SK-N-SH (cell line): ENCODE measurements around the gene PFKFB3. TPM values are rescaled to one million over a fixed set of nuclear protein-coding genes. Genes with fewer than 3 reads are reported as not detected.

Source experiments
- CTCF ChIA-PET: fragments of 300-600, 350-600 bp; formaldehyde crosslinking; extraction: SDS; loops from one replicate; lab custom pipeline; 2021; lab: Yijun Ruan, JAX
- POLR2A ChIA-PET: fragments of 350-600 bp; sonication (Branson Sonifier 250); formaldehyde crosslinking; extraction: SDS; loops from one replicate; lab custom pipeline; 2020; ENCODE audit warnings: antibody characterized with exemption, inconsistent platforms; lab: Yijun Ruan, JAX
- DNase-seq: peaks from one replicate; pipeline ENCODE4 v3.0.0; 2012
- H2AFZ ChIP-seq: fragments of 200-600 bp; sonication (generic); 2 replicates; pipeline ENCODE4 v1.8.1; 2016; ENCODE audit warnings: antibody characterized with exemption, mild to moderate bottlenecking, low read depth
- H3F3A ChIP-seq: fragments of 200-600 bp; sonication (generic); replicated peaks from 2 replicates; pipeline ENCODE3; 2016; ENCODE audit warnings: antibody characterized with exemption, mild to moderate bottlenecking; ENCODE audit not compliant: insufficient read depth
- H3K27ac ChIP-seq, 2 experiments: fragments of 200-500 bp in 1 of 2; fragments of 200-600 bp in 1 of 2; sonication (Bioruptor generic) in 1 of 2; sonication (generic), shearing (Covaris generic) in 1 of 2; 2 replicates each; pipeline versions ENCODE4 v1.5.1 to v1.6.1; 2014 to 2016; ENCODE audit warnings: low read depth in 2 of 2, inconsistent platforms in 1 of 2, low read length in 1 of 2, mild to moderate bottlenecking in 1 of 2, mixed read lengths in 1 of 2
- H3K27me3 ChIP-seq: fragments of 200-600 bp; sonication (generic), shearing (Covaris generic); 2 replicates; pipeline ENCODE4 v1.6.1; 2016; ENCODE audit warnings: mixed run types; ENCODE audit not compliant: insufficient read depth
- H3K36me3 ChIP-seq, 2 experiments: fragments of 200-500 bp in 1 of 2; fragments of 200-600 bp in 1 of 2; sonication (Bioruptor generic) in 1 of 2; sonication (generic) in 1 of 2; replicated peaks in 1 of 2; 2 replicates each; pipeline versions ENCODE3 to v1.5.1; 2014 to 2016; ENCODE audit warnings: low read length in 1 of 2, mild to moderate bottlenecking in 1 of 2; ENCODE audit not compliant: insufficient read depth in 2 of 2, control insufficient read depth in 1 of 2
- H3K4me1 ChIP-seq, 2 experiments: fragments of 200-500 bp in 1 of 2; fragments of 200-600 bp in 1 of 2; sonication (Bioruptor generic) in 1 of 2; sonication (generic), shearing (Covaris generic) in 1 of 2; 2 replicates each; pipeline versions ENCODE4 v1.5.1 to v1.6.1; 2014 to 2016; ENCODE audit warnings: low read depth in 1 of 2, low read length in 1 of 2, mixed run types in 1 of 2; ENCODE audit not compliant: insufficient read depth in 2 of 2, control insufficient read depth in 1 of 2
- H3K4me2 ChIP-seq: fragments of 200-600 bp; sonication (generic), shearing (Covaris generic); 2 replicates; pipeline ENCODE4 v1.6.1; 2017; ENCODE audit warnings: mixed run types
- H3K4me3 ChIP-seq, 2 experiments: fragments of 200-500 bp in 1 of 2; fragments of 200-600 bp in 1 of 2; sonication (Bioruptor generic) in 1 of 2; sonication (generic), shearing (Covaris generic) in 1 of 2; 2 replicates each; pipeline versions ENCODE4 v1.5.1 to v1.8.1; 2014 to 2016; ENCODE audit warnings: low read depth in 2 of 2, inconsistent platforms in 1 of 2, low read length in 1 of 2, mild to moderate bottlenecking in 1 of 2, mixed read lengths in 1 of 2, moderate library complexity in 1 of 2
- H3K79me2 ChIP-seq: fragments of 200-600 bp; sonication (generic); 2 replicates; pipeline ENCODE4 v1.8.1; 2017; ENCODE audit warnings: mild to moderate bottlenecking; ENCODE audit not compliant: insufficient read depth
- H3K9ac ChIP-seq: fragments of 200-600 bp; sonication (generic); 2 replicates; pipeline ENCODE4 v1.6.1; 2017; ENCODE audit warnings: mixed run types
- H3K9me2 ChIP-seq: fragments of 200-600 bp; sonication (generic); 2 replicates; pipeline ENCODE4 v1.6.1; 2017; ENCODE audit warnings: mixed run types
- H3K9me3 ChIP-seq: fragments of 200-600 bp; sonication (generic); 2 replicates; pipeline ENCODE4 v1.6.1; 2017; ENCODE audit warnings: mixed run types, mild to moderate bottlenecking, moderate library complexity
- H4K20me1 ChIP-seq: fragments of 200-600 bp; sonication (generic); 2 replicates; pipeline ENCODE4 v1.6.1; 2017; ENCODE audit warnings: mild to moderate bottlenecking, mixed run types; ENCODE audit not compliant: insufficient read depth
- CHD2 ChIP-seq: fragments of 150-350 bp; IDR thresholded peaks from 2 replicates; pipeline ENCODE4 v1.6.1; 2018; ENCODE audit warnings: low read length; ENCODE audit not compliant: partially characterized antibody
- CTCF ChIP-seq: fragments of 200-600 bp; sonication (generic); IDR thresholded peaks from 2 replicates; pipeline ENCODE4 v1.6.1; 2017; ENCODE audit warnings: antibody characterized with exemption, mild to moderate bottlenecking, moderate library complexity
- ELF1 ChIP-seq: IDR thresholded peaks from 2 replicates; pipeline ENCODE4 v1.4.0; 2012
- FOSL2 ChIP-seq: IDR thresholded peaks from 2 replicates; pipeline ENCODE4 v1.4.0; 2012; ENCODE audit warnings: low read depth, mild to moderate bottlenecking, moderate library complexity, borderline replicate concordance
- FOXJ3 ChIP-seq: sonication (generic); formaldehyde crosslinking; IDR thresholded peaks from 2 replicates; pipeline ENCODE4 v1.5.1; 2020; ENCODE audit warnings: mild to moderate bottlenecking, missing genetic modification reagents
- MAX ChIP-seq: IDR thresholded peaks from 2 replicates; pipeline ENCODE4 v1.4.0; 2012; ENCODE audit warnings: low read depth
- MEF2A ChIP-seq: IDR thresholded peaks from 2 replicates; pipeline ENCODE4 v1.4.0; 2012; ENCODE audit warnings: low read depth, borderline replicate concordance
- MXI1 ChIP-seq: IDR thresholded peaks from 2 replicates; pipeline ENCODE4 v1.6.1; 2012; ENCODE audit warnings: mild to moderate bottlenecking, low read depth, low read length, improper control_type of control experiment
- NFIC ChIP-seq: IDR thresholded peaks from 2 replicates; pipeline ENCODE4 v1.4.0; 2012; ENCODE audit warnings: borderline replicate concordance
- NRF1 ChIP-seq: IDR thresholded peaks from 2 replicates; pipeline ENCODE4 v1.6.1; 2012; ENCODE audit warnings: low read depth, mild to moderate bottlenecking, low read length
- POLR2AphosphoS5 ChIP-seq: IDR thresholded peaks from 2 replicates; pipeline ENCODE4 v1.6.1; 2012; ENCODE audit warnings: low read depth, low read length
- RCOR1 ChIP-seq: fragments of 150-350 bp; IDR thresholded peaks from 2 replicates; pipeline ENCODE4 v1.6.1; 2017; ENCODE audit warnings: antibody characterized with exemption, low read length
- RFX5 ChIP-seq: IDR thresholded peaks from 2 replicates; pipeline ENCODE4 v1.6.1; 2012; ENCODE audit warnings: mild to moderate bottlenecking, improper control_type of control experiment, low read length
- RXRA ChIP-seq: IDR thresholded peaks from 2 replicates; pipeline ENCODE4 v1.4.0; 2012; ENCODE audit warnings: low read depth, mild to moderate bottlenecking, borderline replicate concordance
- SIN3A ChIP-seq: IDR thresholded peaks from 2 replicates; pipeline ENCODE4 v1.6.1; 2012; ENCODE audit warnings: low read depth, mild to moderate bottlenecking, low read length, moderate library complexity, borderline replicate concordance
- SMC3 ChIP-seq: IDR thresholded peaks from 2 replicates; pipeline ENCODE4 v1.6.1; 2012; ENCODE audit warnings: low read depth, low read length, improper control_type of control experiment
- TAF1 ChIP-seq: IDR thresholded peaks from 2 replicates; pipeline ENCODE4 v1.6.1; 2012; ENCODE audit warnings: low read depth, mild to moderate bottlenecking, low read length, moderate library complexity, borderline replicate concordance
- TCF12 ChIP-seq: IDR thresholded peaks from 2 replicates; pipeline ENCODE4 v1.4.0; 2012
- TEAD4 ChIP-seq: IDR thresholded peaks from 2 replicates; pipeline ENCODE4 v1.4.0; 2012; ENCODE audit warnings: mild to moderate bottlenecking, borderline replicate concordance; ENCODE audit not compliant: insufficient read depth
- YY1 ChIP-seq: IDR thresholded peaks from 2 replicates; pipeline ENCODE4 v1.4.0; 2012; ENCODE audit warnings: low read depth, mild to moderate bottlenecking
- WGBS: methylation state at CpG from one replicate; pipeline ENCODE4 v1.1.6; 2017; ENCODE audit warnings: low lambda C conversion rate; 5-methylcytosine and 5-hydroxymethylcytosine counted together
- polyA plus RNA-seq, 3 experiments: library from polyadenylated mRNA; depleted of rRNA; stranded (reverse); fragments of >200 nt; gene quantifications; 2 replicates each; pipeline ENCODE4 v1.2.3, GENCODE V29; 2012
- TF ChIP-seq, protein P1 (sequence below): IDR thresholded peaks from 2 replicates; pipeline ENCODE4; 2012

The PFKFB3 gene
- polyA plus RNA-seq, 1 of the 3 experiments (the other 2 are of a cell fraction): 59.7 TPM

GRCh38 chr10:6161921-6162320 lies 40.8 kb upstream of the PFKFB3 start:
- H3K79me2 ChIP-seq: peaks cover 25% of the 10 kb centered on the region; the same call in 1 of the 2 replicates
- no peaks in the 10 kb centered on the region for H3K27me3 ChIP-seq
- H3F3A ChIP-seq: peaks cover 10% of the 10 kb centered on the region
- ChIA-PET POLR2A (no interaction called here), CTCF (interaction anchor here (1.0 to 2.5 kb wide), 3 partner anchors 10 to 240 kb away, joined by 3 to 10 read pairs (median 6); partner anchors contain the start of gene PFKFB3)
- no peak overlapping the region for H3K4me3 ChIP-seq
- DNase-seq: no peak
- H3K36me3 ChIP-seq: no peaks in the 10 kb centered on the region
- no peaks in the 10 kb centered on the region for H3K9me2 ChIP-seq
- WGBS: 48% methylated on average over 3 of the region's 3 CpGs
- H4K20me1 ChIP-seq: no peaks in the 10 kb centered on the region
- no peak overlapping the region for H3K9ac ChIP-seq
- no peak overlapping the region for H3K4me2 ChIP-seq
- no peaks in the 10 kb centered on the region for H3K9me3 ChIP-seq
- peaks cover 6 to 10% of the 10 kb centered on the region in 2 experiments; a peak in 2 of 4 replicates for H3K4me1 ChIP-seq
- no peak overlapping the region for H3K27ac ChIP-seq
- TF ChIP-seq MXI1 (no peak), TEAD4 (no peak), POLR2AphosphoS5 (no peak), RFX5 (no peak), TCF12 (no peak), SIN3A (no peak), RXRA (no peak), NFIC (no peak), YY1 (no peak), CTCF (no peak), RCOR1 (no peak), ELF1 (no peak), NRF1 (no peak), CHD2 (no peak)
- TF ChIP-seq, protein P1, sequence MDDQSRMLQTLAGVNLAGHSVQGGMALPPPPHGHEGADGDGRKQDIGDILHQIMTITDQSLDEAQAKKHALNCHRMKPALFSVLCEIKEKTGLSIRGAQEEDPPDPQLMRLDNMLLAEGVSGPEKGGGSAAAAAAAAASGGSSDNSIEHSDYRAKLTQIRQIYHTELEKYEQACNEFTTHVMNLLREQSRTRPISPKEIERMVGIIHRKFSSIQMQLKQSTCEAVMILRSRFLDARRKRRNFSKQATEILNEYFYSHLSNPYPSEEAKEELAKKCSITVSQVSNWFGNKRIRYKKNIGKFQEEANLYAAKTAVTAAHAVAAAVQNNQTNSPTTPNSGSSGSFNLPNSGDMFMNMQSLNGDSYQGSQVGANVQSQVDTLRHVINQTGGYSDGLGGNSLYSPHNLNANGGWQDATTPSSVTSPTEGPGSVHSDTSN: no peak
- no peak overlapping the region for H2AFZ ChIP-seq

DNA sequence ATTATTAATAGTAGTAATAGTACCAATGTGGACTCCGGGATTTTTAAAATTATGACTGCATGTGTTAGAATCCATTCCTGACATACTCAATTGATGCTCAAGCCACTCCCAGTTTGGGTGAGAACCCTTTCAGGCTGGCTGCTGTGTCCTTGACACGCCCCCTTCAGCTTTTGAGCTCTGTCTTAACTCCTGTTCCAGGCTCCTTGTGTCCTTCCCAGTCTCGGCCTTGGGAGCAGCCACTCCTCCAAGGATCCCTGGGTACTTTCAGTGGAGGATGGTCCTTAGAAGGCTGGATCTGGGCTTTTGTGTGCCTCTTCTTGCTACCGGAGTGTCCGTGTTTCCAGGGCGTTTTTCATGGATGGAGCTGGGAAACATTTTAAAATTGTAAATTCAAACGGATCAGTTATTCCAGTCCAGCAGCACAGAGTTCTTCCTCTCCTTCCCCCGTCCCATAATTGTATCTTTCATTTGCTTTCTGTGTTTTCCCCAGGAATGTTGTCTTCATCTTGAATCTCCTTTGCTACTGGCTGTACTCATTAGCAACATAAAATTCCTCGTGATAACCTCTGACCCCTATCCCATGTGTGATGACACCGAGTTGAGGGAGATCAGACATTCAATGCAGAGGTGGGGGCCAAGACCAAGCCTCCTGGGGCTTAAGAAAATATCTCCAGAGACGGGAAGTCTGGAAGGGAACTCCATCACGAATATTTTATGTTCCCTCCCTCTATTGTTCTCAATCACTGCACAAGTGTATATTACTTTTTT lies 40.0 kb upstream of the PFKFB3 start:
- H3K4me3 ChIP-seq: no peak overlapping the region
- H3K9ac ChIP-seq: no peak overlapping the region
- ChIA-PET POLR2A (interaction anchor here (1.3 kb wide), 1 partner anchor 40 kb away, joined by 5 read pairs; the partner anchor contains the start of gene PFKFB3), CTCF (interaction anchor here (1.0 to 2.5 kb wide), 5 partner anchors 10 to 239 kb away, joined by 3 to 10 read pairs (median 4); partner anchors contain the start of gene PFKFB3)
- H3K79me2 ChIP-seq: peaks cover 25% of the 10 kb centered on the region; the same call in 1 of the 2 replicates
- H3F3A ChIP-seq: peaks cover 3% of the 10 kb centered on the region
- 89% methylated on average over 12 of the region's 12 CpGs for WGBS
- peaks cover 6 to 7% of the 10 kb centered on the region in 2 experiments; a peak in 2 of 4 replicates for H3K4me1 ChIP-seq
- no peak for DNase-seq
- H3K4me2 ChIP-seq: no peak overlapping the region
- no peaks in the 10 kb centered on the region for H4K20me1 ChIP-seq
- H3K27me3 ChIP-seq: no peaks in the 10 kb centered on the region
- H3K36me3 ChIP-seq: no peaks in the 10 kb centered on the region
- no peaks in the 10 kb centered on the region for H3K9me3 ChIP-seq
- H3K27ac ChIP-seq: no peak overlapping the region; a peak in 1 of 4 replicates
- H3K9me2 ChIP-seq: no peaks in the 10 kb centered on the region
- H2AFZ ChIP-seq: peak overlapping the region; percentile 55; the same call in 1 of the 2 replicates
- TF ChIP-seq MAX: no peak
- no peak for TF ChIP-seq FOXJ3 (CRISPR knock-in tag)
- no peak for TF ChIP-seq MEF2A
- no peak for TF ChIP-seq ELF1
- TF ChIP-seq RXRA: no peak
- no peak for TF ChIP-seq NRF1
- TF ChIP-seq SMC3: no peak
- no peak for TF ChIP-seq TAF1
- TF ChIP-seq MXI1: no peak
- TF ChIP-seq CTCF: no peak
- no peak for TF ChIP-seq CHD2
- no peak for TF ChIP-seq FOSL2
